BE2C (cell line): ENCODE data around the gene CHRM4.

Experiments
- DNase-seq: peaks from one replicate; pipeline ENCODE4 v3.0.0-alpha.2; 2020
- H3K27me3 ChIP-seq: fragments of 250-450 bp; sonication (Bioruptor Pico); 2 replicates; pipeline ENCODE4 v1.5.1; 2020; ENCODE audit warnings: mild to moderate bottlenecking
- H3K36me3 ChIP-seq: fragments of 250-450 bp; sonication (Bioruptor Pico); 2 replicates; pipeline ENCODE4 v1.5.1; 2020; ENCODE audit warnings: mild to moderate bottlenecking
- H3K4me1 ChIP-seq: fragments of 250-450 bp; sonication (Bioruptor Pico); 2 replicates; pipeline ENCODE4 v1.5.1; 2020
- H3K4me3 ChIP-seq: 2 replicates; pipeline ENCODE4 v1.5.1; 2011; ENCODE audit warnings: low read depth, low read length
- H3K9me3 ChIP-seq: fragments of 250-450 bp; sonication (Bioruptor Pico); 2 replicates; pipeline ENCODE4 v1.5.1; 2020
- CTCF ChIP-seq: IDR thresholded peaks from 2 replicates; pipeline ENCODE4 v1.5.1; 2012; ENCODE audit warnings: mild to moderate bottlenecking, low read depth, low read length

CHRM4 gene

GRCh38 chr11:46386005-46386578 is 5.5 kb downstream of the CHRM4 start:
- Histone ChIP-seq H3K27me3 (peaks cover 18% of the 10 kb centered on the region), H3K9me3 (no peaks in the 10 kb centered on the region), H3K36me3 (no peaks in the 10 kb centered on the region), H3K4me1 (no peaks in the 10 kb centered on the region), H3K4me3 (no peak overlapping the region)
- no peak for DNase-seq
- TF ChIP-seq CTCF = no peak

GRCh38 chr11:46385169-46386004 is 6.2 kb downstream of the CHRM4 start:
- Histone ChIP-seq H3K4me3 (no peak overlapping the region), H3K27me3 (peaks cover 13% of the 10 kb centered on the region), H3K9me3 (no peaks in the 10 kb centered on the region), H3K36me3 (no peaks in the 10 kb centered on the region), H3K4me1 (no peaks in the 10 kb centered on the region)
- TF ChIP-seq CTCF = no peak
- DNase-seq = no peak

- H3K27me3 ChIP-seq = peaks cover 3% of the 10 kb centered on the region; the same call in 1 of the 2 replicates
- H3K9me3 ChIP-seq = no peaks in the 10 kb centered on the region
- no peak for DNase-seq
- H3K4me1 ChIP-seq = no peaks in the 10 kb centered on the region
- no peak for TF ChIP-seq CTCF
- H3K36me3 ChIP-seq = no peaks in the 10 kb centered on the region
- no peak overlapping the region for H3K4me3 ChIP-seq
Observed at GRCh38 chr11:46383974-46384701, 7.4 kb downstream of the CHRM4 start.

- no peak for DNase-seq
- Histone ChIP-seq H3K4me1 (no peaks in the 10 kb centered on the region), H3K4me3 (no peak overlapping the region), H3K36me3 (no peaks in the 10 kb centered on the region), H3K27me3 (no peaks in the 10 kb centered on the region), H3K9me3 (no peaks in the 10 kb centered on the region)
- no peak for TF ChIP-seq CTCF
Observed at GRCh38 chr11:46383404-46383758, 8.2 kb downstream of the CHRM4 start.

GRCh38 chr11:46382646-46383403 is 8.8 kb downstream of the CHRM4 start:
- no peaks in the 10 kb centered on the region for H3K27me3 ChIP-seq
- H3K9me3 ChIP-seq = no peaks in the 10 kb centered on the region
- H3K4me3 ChIP-seq = peak overlapping the region; percentile 62
- peak; percentile 70 for TF ChIP-seq CTCF
- no peaks in the 10 kb centered on the region for H3K36me3 ChIP-seq
- H3K4me1 ChIP-seq = no peaks in the 10 kb centered on the region
- peak; percentile 56 for DNase-seq
